ENCODE data around the gene SFRP5.

SFRP5 gene

DNA sequence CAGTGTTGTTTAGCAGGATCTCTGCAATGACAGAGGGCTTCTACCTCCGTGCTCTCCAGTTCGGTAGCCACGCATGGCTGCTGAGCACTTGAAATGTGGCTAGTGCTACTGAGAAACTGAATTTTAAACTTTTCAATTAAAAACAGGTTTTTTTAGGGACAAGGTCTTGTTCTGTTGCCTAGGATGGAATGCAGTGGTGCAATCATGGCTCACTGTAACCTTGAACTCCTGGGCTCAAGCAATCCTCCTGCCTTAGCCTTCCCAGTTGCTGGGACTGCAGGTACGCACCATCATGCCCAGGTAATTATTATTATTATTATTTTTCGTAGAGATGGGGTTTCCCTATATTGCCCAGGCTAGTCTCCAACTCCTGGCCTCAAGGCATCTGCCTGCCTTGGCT, 13.4 kb upstream of the SFRP5 start:
- DNase-seq: no peak

DNA sequence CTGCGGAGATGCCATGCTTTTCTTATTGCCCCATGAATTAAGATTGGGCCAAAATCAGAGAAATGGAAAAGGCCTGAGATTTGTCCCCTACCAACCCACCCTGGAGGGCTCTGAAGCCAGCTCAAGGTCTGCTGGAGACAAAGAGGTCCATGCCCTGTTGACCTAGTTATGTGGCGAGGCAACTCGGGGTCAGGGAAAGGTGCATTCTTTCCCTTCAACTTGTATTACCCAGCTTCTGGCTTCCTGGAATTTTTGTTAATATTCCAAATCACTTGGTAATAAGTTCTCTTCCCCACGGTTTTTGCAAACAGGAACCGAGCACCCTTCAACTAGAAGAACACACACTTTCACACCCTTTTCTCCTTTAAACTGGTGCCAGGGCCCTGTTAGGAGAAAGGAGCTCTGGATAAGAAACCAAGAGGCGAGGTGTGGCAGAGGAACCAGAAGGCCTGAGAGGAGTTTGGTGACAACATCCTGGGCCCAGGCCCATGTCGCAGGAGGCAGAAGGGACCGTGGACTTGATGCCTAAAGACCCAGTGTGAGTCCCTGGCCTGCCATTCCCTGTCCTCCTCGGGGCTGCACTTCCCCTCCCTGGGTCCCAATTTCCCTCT, 12.5 kb upstream of the SFRP5 start:
- DNase-seq: no peak

GRCh38 chr10:97782455-97783228, 10.8 kb upstream of the SFRP5 start:
- no peak for DNase-seq

DNA sequence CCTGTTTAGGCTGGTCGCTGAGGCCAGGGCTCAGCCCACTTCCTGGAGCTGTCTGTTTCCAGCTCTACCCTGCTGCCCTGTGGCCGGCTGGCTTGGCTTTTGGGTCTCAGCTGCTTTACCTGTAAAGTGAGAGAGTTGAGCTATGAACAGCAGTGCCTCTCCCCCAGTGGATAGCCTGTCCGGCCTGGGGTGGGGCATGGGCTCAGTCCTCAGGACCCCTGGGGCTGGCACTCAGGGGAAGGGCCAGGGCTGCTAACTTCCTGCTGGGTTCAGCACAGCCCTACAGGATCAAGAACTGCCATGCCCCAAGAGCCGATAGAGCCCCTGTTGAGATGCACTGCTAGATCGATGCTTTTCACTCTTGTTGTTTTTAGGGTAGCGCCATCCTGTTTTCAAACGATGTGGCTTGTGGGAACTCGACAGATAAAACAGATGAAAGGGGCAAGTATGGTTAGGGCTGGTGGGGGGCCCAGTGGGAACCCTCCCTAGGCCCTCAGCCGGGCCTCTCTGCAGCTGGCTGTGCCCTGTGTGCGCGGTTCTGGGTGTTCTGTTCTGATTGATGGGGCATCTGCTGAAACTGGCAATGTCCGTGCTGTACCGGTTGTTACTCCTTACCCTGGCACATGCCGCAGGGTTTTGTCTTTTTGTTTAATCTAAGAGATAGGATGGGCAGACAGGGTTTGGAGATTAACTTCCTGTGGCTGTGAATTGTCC, 10.0 kb upstream of the SFRP5 start:
- peak in 1 of 2 donors; percentile 21 for DNase-seq

DNA sequence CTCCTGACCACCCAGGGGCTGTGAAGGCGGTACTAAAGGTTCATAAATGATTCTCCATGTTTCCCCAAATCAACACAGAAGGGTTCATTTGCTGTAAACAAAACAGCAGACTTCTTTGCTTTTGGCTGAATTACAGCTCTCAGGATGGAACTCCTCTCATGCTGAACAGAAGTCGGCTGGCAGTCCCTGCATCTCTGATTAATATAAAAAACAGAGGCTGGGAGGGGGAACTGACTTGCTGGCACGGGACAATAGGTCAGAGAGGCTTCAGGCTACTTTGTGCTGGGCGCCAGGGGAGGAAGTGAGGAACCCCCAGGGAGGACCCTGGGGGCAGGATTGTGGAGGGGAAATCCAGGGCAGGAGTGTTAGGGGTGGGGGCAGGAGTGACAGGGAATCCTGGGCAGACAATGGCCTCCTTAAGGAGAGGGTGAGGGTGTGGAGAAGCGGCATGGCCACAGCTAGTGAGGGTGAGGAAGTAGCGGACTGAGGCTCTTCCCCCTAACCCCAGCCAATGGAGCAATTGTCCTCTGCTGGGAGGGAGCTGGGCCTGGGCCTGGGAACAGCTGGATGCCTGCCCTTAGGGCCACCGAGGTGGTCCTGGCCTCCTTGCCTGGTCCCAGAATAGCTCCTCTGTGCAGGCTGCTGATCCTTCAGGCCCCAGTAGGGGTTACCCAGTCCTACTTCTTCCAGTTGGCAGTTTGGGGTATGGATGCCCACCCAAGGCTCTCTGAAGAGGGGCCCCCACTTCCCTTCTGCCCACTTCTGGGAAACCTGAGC, 9.2 kb upstream of the SFRP5 start:
- no peak for DNase-seq

GRCh38 chr10:97779975-97780374, 8.2 kb upstream of the SFRP5 start:
- no peak for DNase-seq

DNA sequence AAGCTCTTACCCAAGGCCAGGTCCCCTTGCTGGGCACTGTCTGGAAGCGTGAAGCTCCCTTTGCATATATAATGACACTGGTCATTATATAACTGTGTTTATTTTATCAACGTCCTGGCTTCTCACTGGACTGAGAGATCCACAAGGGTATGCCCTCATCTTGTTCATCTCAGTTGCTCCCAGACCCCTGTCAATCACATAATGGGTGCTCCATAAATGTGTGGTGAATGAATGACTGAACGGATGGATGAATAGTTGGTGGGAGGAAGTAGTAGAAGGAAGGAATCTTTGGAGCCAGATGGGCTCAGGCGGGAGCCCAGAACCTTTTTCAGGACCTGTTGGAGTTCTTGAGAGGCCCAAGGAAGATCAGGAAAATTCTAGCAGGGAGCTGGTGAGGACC, 7.7 kb upstream of the SFRP5 start:
- DNase-seq: no peak

GRCh38 chr10:97778452-97779302, 6.9 kb upstream of the SFRP5 start:
- DNase-seq: no peak

DNA sequence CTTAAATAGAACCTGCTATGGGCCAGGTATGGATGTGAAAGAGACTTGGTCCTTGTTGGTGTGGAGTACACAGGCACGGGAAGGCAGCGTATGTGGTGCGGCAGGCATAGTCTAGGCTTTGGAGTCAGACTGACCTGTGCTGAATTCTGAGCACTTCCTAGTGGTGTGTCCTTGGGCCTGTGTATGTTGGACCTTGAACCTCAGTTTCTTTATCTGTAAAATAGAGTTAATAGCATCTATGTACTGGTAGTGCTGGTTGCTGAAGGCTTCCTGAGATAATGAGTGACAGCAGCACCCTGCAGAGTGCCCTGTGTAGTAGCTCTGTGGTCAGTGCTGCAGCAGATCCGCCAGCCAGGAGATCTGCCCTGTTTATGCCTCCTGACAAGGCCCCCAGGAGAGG, 5.3 kb upstream of the SFRP5 start:
- DNase-seq: no peak

GRCh38 chr10:97774811-97775294, 3.1 kb upstream of the SFRP5 start:
- no peak for DNase-seq

DNA sequence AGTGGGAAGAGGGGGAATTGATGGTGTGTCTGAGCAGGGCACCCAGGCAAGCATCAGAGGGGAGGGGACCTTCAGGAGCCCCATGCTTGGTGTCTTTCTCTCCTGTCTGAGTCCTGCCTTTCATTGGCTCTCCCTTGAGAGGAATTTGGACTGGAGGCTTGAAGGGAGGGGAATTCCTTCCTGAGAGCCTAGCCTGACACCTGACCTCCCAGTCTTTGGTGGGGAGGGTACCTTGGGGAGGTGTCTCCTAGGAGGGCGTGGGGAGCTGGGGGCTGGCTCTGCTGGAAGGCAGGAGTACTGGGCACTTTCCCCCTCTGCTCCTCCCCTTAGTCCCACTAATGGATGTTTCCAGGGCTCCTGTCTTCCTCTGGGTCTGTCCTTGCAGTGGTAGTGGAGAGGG, 1.3 kb upstream of the SFRP5 start:
- DNase-seq: no peak

DNA sequence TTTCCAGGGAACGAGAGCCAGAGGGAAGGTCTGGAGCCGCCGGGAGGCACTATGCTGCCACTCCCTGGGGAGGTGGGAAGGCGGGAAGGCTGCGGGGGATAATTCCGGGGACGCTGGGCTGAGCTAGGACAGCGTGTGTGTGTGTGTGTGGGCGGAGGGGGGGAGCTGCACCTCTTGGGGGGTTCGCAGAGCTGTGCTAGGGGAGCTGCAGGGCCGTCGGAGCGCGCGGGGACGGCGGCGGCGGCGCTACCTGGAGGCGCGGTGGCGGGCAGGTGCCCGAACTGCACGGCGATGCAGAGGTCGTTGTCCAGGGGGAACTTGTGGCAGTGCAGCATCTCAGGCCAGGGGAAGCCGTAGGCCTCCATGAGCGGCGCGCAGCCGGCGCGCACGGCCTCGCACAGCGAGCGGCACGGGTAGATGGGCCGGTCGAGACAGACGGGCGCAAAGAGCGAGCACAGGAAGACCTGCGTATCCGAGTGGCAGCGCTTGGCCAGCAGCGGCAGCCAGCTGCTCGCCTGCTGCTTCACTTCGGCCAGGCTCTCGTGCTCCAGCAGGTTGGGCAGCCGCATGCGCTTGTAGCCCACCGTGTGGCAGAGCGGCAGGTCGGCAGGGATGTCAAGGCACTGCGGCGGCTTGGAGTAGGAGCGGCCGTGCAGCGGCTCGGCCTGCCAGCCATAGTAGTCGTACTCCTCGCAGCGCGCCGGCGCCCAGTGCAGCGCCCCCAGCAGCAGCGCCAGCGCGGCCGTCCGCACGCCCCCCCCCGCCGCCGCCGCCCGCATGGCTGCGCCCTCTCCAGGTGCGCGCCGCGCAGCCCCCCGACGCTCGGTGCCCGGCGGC, 526 bp downstream of the SFRP5 start:
- no peak for DNase-seq

GRCh38 chr10:97770255-97770654, 1.5 kb downstream of the SFRP5 start:
- DNase-seq: no peak

- DNase-seq: no peak
Measured at GRCh38 chr10:97768322-97769315, 3.2 kb downstream of the SFRP5 start.

DNA sequence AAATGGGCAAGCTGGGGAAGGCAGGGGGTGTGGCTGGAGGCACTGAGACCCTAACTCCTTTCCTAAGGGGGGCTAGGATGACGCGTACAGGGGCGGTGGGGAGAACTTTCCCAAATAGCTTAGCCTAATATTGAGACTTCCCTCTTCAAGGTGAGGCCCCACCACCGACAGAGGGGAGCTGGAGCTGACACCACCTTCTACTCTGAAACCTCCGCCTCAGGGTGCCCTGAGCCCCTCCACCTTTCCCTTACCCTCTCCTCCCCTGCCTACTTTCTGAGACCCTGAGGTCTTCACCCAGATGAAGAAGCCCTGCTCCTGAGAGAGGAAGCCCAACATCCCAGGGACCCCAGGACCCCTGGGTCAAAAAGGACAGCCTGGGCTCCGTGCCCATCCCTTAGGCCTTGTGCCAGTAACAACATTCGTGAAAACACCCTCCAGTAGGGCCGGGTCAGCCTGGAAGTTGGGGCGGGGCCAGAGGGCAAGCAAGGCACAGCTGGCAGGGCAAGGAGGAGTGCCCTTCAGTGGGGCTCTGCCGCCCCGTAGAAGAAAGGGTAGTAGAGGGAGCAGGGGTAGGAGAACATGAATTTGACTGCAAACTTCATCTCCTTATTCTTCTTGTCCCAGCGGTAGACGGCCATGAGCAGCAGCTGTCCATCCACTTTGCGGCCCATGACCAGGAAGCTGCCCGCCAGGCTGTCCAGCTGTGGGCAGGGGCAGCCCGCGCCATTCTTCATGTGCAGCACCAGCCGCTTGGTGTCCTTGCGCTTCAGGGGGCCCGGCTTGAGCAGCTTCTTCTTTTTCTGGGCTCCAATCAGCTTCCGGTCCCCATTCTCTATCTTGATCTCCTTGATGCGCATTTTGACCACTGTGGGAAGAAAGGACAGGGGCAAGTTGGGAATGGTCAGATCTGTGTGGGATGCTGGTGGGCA, 4.5 kb downstream of the SFRP5 start:
- no peak for DNase-seq

DNA sequence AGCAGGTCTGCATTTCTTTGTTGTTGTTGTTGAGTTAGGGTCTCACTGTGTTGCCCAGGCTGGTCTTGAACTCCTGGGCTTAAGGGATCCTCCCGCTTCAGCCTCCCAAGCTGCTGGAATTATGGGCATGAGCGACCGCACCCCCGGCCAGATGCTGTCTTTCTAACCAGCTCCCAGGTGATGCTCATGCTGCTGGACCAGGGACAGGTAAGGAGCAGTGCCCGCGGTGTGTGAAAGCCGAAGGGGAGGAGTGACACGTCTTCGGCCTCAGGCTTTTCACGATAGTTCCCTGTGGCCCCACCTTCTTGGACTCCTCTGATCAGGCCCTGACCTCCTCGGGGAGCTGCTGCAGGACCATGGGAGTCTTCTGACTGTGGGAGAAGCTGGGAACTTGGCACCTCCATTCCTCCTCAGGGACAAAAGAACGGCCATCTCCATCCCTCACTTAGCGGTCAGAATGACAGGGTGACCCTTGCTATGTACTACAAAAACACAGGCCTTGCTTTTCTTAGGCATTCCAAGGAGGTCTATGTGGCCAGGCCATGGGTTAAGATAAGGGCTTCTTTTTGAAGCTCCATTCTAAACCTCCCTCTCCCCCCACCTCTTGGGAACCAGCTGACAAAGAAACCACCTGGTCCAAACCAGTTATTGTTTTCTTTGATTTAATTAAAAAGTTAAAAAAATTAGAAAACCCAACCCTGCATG, 5.5 kb downstream of the SFRP5 start:
- DNase-seq: no peak

GRCh38 chr10:97765201-97765600, 6.6 kb downstream of the SFRP5 start:
- DNase-seq: no peak

GRCh38 chr10:97764519-97764931, 7.3 kb downstream of the SFRP5 start:
- DNase-seq: no peak
